IMR-90 (cell line): ENCODE measurements around the gene ZNF423. TPM values are rescaled to one million over a fixed set of nuclear protein-coding genes. Genes with fewer than 3 reads are reported as not detected.

Experiments used
- ATAC-seq: fragments of 200-7000 bp; cut with Tn5 transposase; 2 replicates; pipeline ENCODE4 v1.9.1; 2020; ENCODE audit warnings: low read depth, mild to moderate bottlenecking, moderate library complexity
- BruUV-seq: library from RNA; stranded (reverse); fragments of 400-500 nt; replicated peaks from 2 replicates; lab custom pipeline; 2021; lab: Mats Ljungman, UMichigan
- CTCF ChIA-PET: fragments of 300-600 bp; formaldehyde crosslinking; extraction: SDS; loops from one replicate; lab custom pipeline; 2021; ENCODE audit warnings: antibody characterized with exemption; lab: Yijun Ruan, JAX
- POLR2A ChIA-PET: fragments of 300-600 bp; sonication (Branson Sonifier 250); formaldehyde crosslinking; loops from one replicate; lab custom pipeline; 2022; ENCODE audit warnings: antibody characterized with exemption; ENCODE audit not compliant: unreplicated experiment; lab: Charles Lee
- DNase-seq: peaks from one replicate; pipeline ENCODE4 v3.0.0; 2013
- H2AFZ ChIP-seq: replicated peaks from 2 replicates; pipeline ENCODE3; 2013; ENCODE audit warnings: low read length, mild to moderate bottlenecking; ENCODE audit not compliant: poor library complexity
- H2AK5ac ChIP-seq: 2 replicates; pipeline ENCODE4 v1.6.1; 2013; ENCODE audit warnings: low read depth, low read length, inconsistent platforms
- H2AK9ac ChIP-seq: replicated peaks from 2 replicates; pipeline ENCODE3; 2013; ENCODE audit warnings: mild to moderate bottlenecking, low read depth, low read length, moderate library complexity; ENCODE audit not compliant: poor library complexity
- H2BK120ac ChIP-seq: 2 replicates; pipeline ENCODE4 v1.6.1; 2013; ENCODE audit warnings: low read depth, low read length, inconsistent platforms
- H2BK15ac ChIP-seq: 3 replicates; pipeline ENCODE4 v1.6.1; 2013; ENCODE audit warnings: low read depth, low read length, inconsistent platforms
- H2BK20ac ChIP-seq: 2 replicates; pipeline ENCODE4 v1.6.1; 2013; ENCODE audit warnings: low read depth, mild to moderate bottlenecking, inconsistent platforms, low read length, moderate library complexity
- H2BK5ac ChIP-seq: 2 replicates; pipeline ENCODE4 v1.6.1; 2013; ENCODE audit warnings: mild to moderate bottlenecking, low read depth, low read length, inconsistent platforms; ENCODE audit not compliant: poor library complexity, severe bottlenecking
- H3K14ac ChIP-seq: replicated peaks from 2 replicates; pipeline ENCODE4 v1.6.1; 2013; ENCODE audit warnings: low read depth, low read length, inconsistent platforms
- H3K18ac ChIP-seq: 2 replicates; pipeline ENCODE4 v1.6.1; 2013; ENCODE audit warnings: low read depth, low read length, control low read depth
- H3K23ac ChIP-seq: 2 replicates; pipeline ENCODE4 v1.6.1; 2013; ENCODE audit warnings: low read depth, low read length, inconsistent platforms
- H3K27ac ChIP-seq: 2 replicates; pipeline ENCODE4 v1.5.1; 2013; ENCODE audit warnings: mild to moderate bottlenecking, control low read depth, low read length; ENCODE audit not compliant: insufficient read depth
- H3K27me3 ChIP-seq: 2 replicates; pipeline ENCODE4 v1.6.1; 2013; ENCODE audit warnings: low read length; ENCODE audit not compliant: control insufficient read depth, insufficient read depth
- H3K36me3 ChIP-seq: 2 replicates; pipeline ENCODE4 v1.6.1; 2013; ENCODE audit warnings: low read length, mixed read lengths; ENCODE audit not compliant: control insufficient read depth, insufficient read depth
- H3K4ac ChIP-seq: 2 replicates; pipeline ENCODE4 v1.6.1; 2013; ENCODE audit warnings: low read depth, low read length, inconsistent platforms
- H3K4me1 ChIP-seq: 2 replicates; pipeline ENCODE4 v1.6.1; 2013; ENCODE audit warnings: low read length, mixed read lengths; ENCODE audit not compliant: control insufficient read depth, insufficient read depth
- H3K4me2 ChIP-seq: 2 replicates; pipeline ENCODE4 v1.6.1; 2013; ENCODE audit warnings: low read depth, mild to moderate bottlenecking, control low read depth, low read length, moderate library complexity
- H3K4me3 ChIP-seq: 2 replicates; pipeline ENCODE4 v1.5.1; 2013; ENCODE audit warnings: low read depth, mild to moderate bottlenecking, control low read depth, low read length, moderate library complexity; ENCODE audit not compliant: insufficient read depth
- H3K56ac ChIP-seq: 2 replicates; pipeline ENCODE4 v1.6.1; 2013; ENCODE audit warnings: low read length, inconsistent platforms; ENCODE audit not compliant: insufficient read depth; ENCODE audit errors: extremely low read depth
- H3K79me1 ChIP-seq, 2 experiments: 2 replicates each; pipeline ENCODE4 v1.6.1; 2013; ENCODE audit warnings: low read length in 2 of 2, inconsistent platforms in 1 of 2, low read depth in 1 of 2
- H3K9ac ChIP-seq: 2 replicates; pipeline ENCODE4 v1.6.1; 2013; ENCODE audit warnings: low read depth, low read length, control low read depth
- H3K9me1 ChIP-seq: 2 replicates; pipeline ENCODE4 v1.6.1; 2013; ENCODE audit warnings: low read length, inconsistent platforms; ENCODE audit not compliant: insufficient read depth
- H3K9me3 ChIP-seq: 2 replicates; pipeline ENCODE4 v1.6.1; 2013; ENCODE audit warnings: low read length; ENCODE audit not compliant: control insufficient read depth, insufficient read depth
- H4K20me1 ChIP-seq: 2 replicates; pipeline ENCODE4 v1.6.1; 2013; ENCODE audit warnings: low read length, inconsistent platforms; ENCODE audit not compliant: insufficient read depth
- H4K5ac ChIP-seq: 2 replicates; pipeline ENCODE4 v1.6.1; 2013; ENCODE audit warnings: mild to moderate bottlenecking, low read depth, low read length, control low read depth
- H4K8ac ChIP-seq, 2 experiments: 2 replicates each; pipeline ENCODE4 v1.6.1; 2013; ENCODE audit warnings: low read depth in 2 of 2, low read length in 2 of 2, control low read depth in 1 of 2, inconsistent platforms in 1 of 2
- H4K91ac ChIP-seq: 2 replicates; pipeline ENCODE4 v1.6.1; 2013; ENCODE audit warnings: low read depth, low read length, inconsistent platforms; ENCODE audit not compliant: insufficient read depth
- BHLHE40 ChIP-seq: fragments of 150-350 bp; IDR thresholded peaks from 2 replicates; pipeline ENCODE4 v1.6.1; 2016; ENCODE audit warnings: mild to moderate bottlenecking, low read depth, low read length
- CEBPB ChIP-seq: IDR thresholded peaks from 2 replicates; pipeline ENCODE4 v1.6.1; 2012; ENCODE audit warnings: low read depth, low read length, improper control_type of control experiment
- CHD1 ChIP-seq: IDR thresholded peaks from 2 replicates; pipeline ENCODE4 v1.6.1; 2012; ENCODE audit warnings: low read depth, low read length, improper control_type of control experiment
- FOS ChIP-seq: fragments of 150-350 bp; IDR thresholded peaks from 2 replicates; pipeline ENCODE4 v1.6.1; 2016; ENCODE audit warnings: low read depth, low read length
- MAFK ChIP-seq: IDR thresholded peaks from 2 replicates; pipeline ENCODE4 v1.6.1; 2012; ENCODE audit warnings: low read depth, low read length, improper control_type of control experiment
- MAZ ChIP-seq: IDR thresholded peaks from 2 replicates; pipeline ENCODE4 v1.6.1; 2012; ENCODE audit warnings: low read depth, mild to moderate bottlenecking, low read length, improper control_type of control experiment, moderate library complexity, borderline replicate concordance
- MXI1 ChIP-seq: IDR thresholded peaks from 2 replicates; pipeline ENCODE4 v1.6.1; 2012; ENCODE audit warnings: low read depth, mild to moderate bottlenecking, low read length, moderate library complexity, borderline replicate concordance
- NFE2L2 ChIP-seq: fragments of 150-350 bp; IDR thresholded peaks from 2 replicates; pipeline ENCODE4 v1.6.1; 2016; ENCODE audit warnings: low read depth, mild to moderate bottlenecking, low read length
- POLR2A ChIP-seq: IDR thresholded peaks from 2 replicates; pipeline ENCODE4 v1.6.1; 2012; ENCODE audit warnings: mild to moderate bottlenecking, low read depth, low read length
- RAD21 ChIP-seq: IDR thresholded peaks from 2 replicates; pipeline ENCODE4 v1.6.1; 2012; ENCODE audit warnings: low read length, improper control_type of control experiment
- RCOR1 ChIP-seq: IDR thresholded peaks from 2 replicates; pipeline ENCODE4 v1.6.1; 2012; ENCODE audit warnings: mild to moderate bottlenecking, low read length, improper control_type of control experiment; ENCODE audit not compliant: insufficient replicate concordance
- RFX5 ChIP-seq: IDR thresholded peaks from 2 replicates; pipeline ENCODE4 v1.8.0; 2012; ENCODE audit warnings: low read depth, mild to moderate bottlenecking, low read length, moderate library complexity
- SMC3 ChIP-seq: fragments of 150-350 bp; IDR thresholded peaks from 2 replicates; pipeline ENCODE4 v1.6.1; 2016; ENCODE audit warnings: low read depth, mild to moderate bottlenecking, antibody characterized with exemption, low read length, moderate library complexity
- WGBS, 2 experiments: methylation state at CpG; one replicate each; pipeline versions ENCODE4 v1.1.5 to v1.1.7; 2013; ENCODE audit warnings: missing lambda C conversion rate in 2 of 2; ENCODE audit not compliant: insufficient read length in 1 of 2; ENCODE audit errors: extremely low coverage in 2 of 2; 5-methylcytosine and 5-hydroxymethylcytosine counted together
- dilution Hi-C: fragments of 300-500 bp; cut with HindIII; formaldehyde crosslinking; loops from one replicate; pipeline ENCODE4 v1.14.3; 2018; ENCODE audit warnings: low sequenced_read_pairs; ENCODE audit not compliant: unreplicated experiment
- in situ Hi-C: fragments of 300-500 bp; cut with MboI; formaldehyde crosslinking; loops from 3 replicates; pipeline ENCODE4 v1.14.3; 2019; ENCODE audit warnings: low sequenced_read_pairs, inconsistent platforms, mixed read lengths
- intact Hi-C: fragments of 100-400 bp; cut with micrococcal nuclease; formaldehyde crosslinking; loops from 2 replicates; pipeline ENCODE4 v1.10.0; 2022
- polyA plus RNA-seq, 3 experiments: library from polyadenylated mRNA; depleted of rRNA; stranded (reverse); fragments of >200 nt; gene quantifications; 2 replicates each; pipeline ENCODE4 v1.2.3, GENCODE V29; 2012; ENCODE audit warnings: low replicate concordance in 1 of 3
- total RNA-seq: library from RNA; depleted of rRNA; stranded (reverse); fragments of >200 nt; gene quantifications from 2 replicates; pipeline ENCODE4 v1.2.3, GENCODE V29; 2012
- TF ChIP-seq, protein P1 (sequence below): conservative IDR thresholded peaks from 2 replicates; pipeline ENCODE4 v1.5.1; 2012; ENCODE audit warnings: mild to moderate bottlenecking, low read depth, low read length, improper control_type of control experiment
- TF ChIP-seq, protein P2 (sequence below): fragments of 150-350 bp; IDR thresholded peaks from 2 replicates; pipeline ENCODE4 v1.6.1; 2017; ENCODE audit warnings: mild to moderate bottlenecking, antibody characterized with exemption, low read length, low read depth
- TF ChIP-seq, protein P3 (sequence below): fragments of 150-350 bp; IDR thresholded peaks from 2 replicates; pipeline ENCODE4 v1.6.1; 2016; ENCODE audit warnings: low read depth, mild to moderate bottlenecking, low read length, moderate library complexity, borderline replicate concordance

The ZNF423 gene
- total and polyA plus RNA-seq, 2 of the 4 experiments (the other 2 are of a cell fraction) = under 0.01 to 0.10 TPM

DNA sequence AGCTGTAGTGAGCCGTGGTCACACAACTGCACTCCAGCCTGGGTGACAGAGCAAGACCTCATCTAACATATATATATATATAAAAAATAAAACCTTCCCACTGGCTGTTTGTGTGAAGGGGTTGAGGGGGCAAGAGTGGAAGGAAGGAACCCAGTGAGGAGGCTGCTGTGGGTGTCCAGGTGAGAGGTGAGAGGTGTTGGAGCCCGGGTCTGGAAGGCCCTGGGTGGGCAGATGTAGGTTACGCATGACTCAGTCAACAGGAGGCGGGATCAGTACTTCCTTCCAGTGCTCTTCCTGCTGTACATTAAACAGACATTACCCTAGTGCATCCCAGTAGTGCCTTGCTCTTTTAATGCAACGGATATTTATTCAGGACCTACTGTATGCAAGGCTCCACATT lies 47.0 kb upstream of the ZNF423 start:
- in situ Hi-C loops = no loop called here
- Histone ChIP-seq H2AK5ac (no peak overlapping the region), H2AFZ (no peak overlapping the region), H3K27me3 (no peaks in the 10 kb centered on the region), H2BK5ac (no peak overlapping the region), H4K8ac (no peak overlapping the region), H3K9ac (no peak overlapping the region), H3K4me3 (no peak overlapping the region), H4K5ac (no peak overlapping the region), H2AK9ac (no peak overlapping the region), H3K4ac (no peak overlapping the region), H3K9me1 (no peaks in the 10 kb centered on the region), H3K18ac (no peak overlapping the region), H3K27ac (no peak overlapping the region), H2BK20ac (no peak overlapping the region), H2BK120ac (no peak overlapping the region), H3K79me1 (no peaks in the 10 kb centered on the region), H4K91ac (no peak overlapping the region), H3K9me3 (no peaks in the 10 kb centered on the region), H3K36me3 (no peaks in the 10 kb centered on the region), H4K20me1 (no peaks in the 10 kb centered on the region), H3K4me1 (no peaks in the 10 kb centered on the region), H3K4me2 (no peak overlapping the region), H3K56ac (no peak overlapping the region), H3K14ac (no peak overlapping the region), H3K23ac (no peak overlapping the region), H2BK15ac (no peak overlapping the region)
- dilution Hi-C loops = no loop called here
- ATAC-seq (no peak), DNase-seq (no peak)
- BruUV-seq = no TSS peak
- WGBS, 2 experiments = no CpG with 5 or more reads among the region's 5 CpGs
- TF ChIP-seq RAD21 = no peak
- no peak for TF ChIP-seq BHLHE40
- TF ChIP-seq, protein P1, sequence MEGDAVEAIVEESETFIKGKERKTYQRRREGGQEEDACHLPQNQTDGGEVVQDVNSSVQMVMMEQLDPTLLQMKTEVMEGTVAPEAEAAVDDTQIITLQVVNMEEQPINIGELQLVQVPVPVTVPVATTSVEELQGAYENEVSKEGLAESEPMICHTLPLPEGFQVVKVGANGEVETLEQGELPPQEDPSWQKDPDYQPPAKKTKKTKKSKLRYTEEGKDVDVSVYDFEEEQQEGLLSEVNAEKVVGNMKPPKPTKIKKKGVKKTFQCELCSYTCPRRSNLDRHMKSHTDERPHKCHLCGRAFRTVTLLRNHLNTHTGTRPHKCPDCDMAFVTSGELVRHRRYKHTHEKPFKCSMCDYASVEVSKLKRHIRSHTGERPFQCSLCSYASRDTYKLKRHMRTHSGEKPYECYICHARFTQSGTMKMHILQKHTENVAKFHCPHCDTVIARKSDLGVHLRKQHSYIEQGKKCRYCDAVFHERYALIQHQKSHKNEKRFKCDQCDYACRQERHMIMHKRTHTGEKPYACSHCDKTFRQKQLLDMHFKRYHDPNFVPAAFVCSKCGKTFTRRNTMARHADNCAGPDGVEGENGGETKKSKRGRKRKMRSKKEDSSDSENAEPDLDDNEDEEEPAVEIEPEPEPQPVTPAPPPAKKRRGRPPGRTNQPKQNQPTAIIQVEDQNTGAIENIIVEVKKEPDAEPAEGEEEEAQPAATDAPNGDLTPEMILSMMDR = no peak
- no peak for TF ChIP-seq CEBPB
- no peak for TF ChIP-seq CHD1
- TF ChIP-seq NFE2L2 = no peak
- TF ChIP-seq MXI1 = no peak
- TF ChIP-seq, protein P2, sequence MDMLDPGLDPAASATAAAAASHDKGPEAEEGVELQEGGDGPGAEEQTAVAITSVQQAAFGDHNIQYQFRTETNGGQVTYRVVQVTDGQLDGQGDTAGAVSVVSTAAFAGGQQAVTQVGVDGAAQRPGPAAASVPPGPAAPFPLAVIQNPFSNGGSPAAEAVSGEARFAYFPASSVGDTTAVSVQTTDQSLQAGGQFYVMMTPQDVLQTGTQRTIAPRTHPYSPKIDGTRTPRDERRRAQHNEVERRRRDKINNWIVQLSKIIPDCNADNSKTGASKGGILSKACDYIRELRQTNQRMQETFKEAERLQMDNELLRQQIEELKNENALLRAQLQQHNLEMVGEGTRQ = no peak
- TF ChIP-seq POLR2A = no peak
- no peak for TF ChIP-seq RFX5
- TF ChIP-seq MAFK = no peak
- TF ChIP-seq, protein P3, sequence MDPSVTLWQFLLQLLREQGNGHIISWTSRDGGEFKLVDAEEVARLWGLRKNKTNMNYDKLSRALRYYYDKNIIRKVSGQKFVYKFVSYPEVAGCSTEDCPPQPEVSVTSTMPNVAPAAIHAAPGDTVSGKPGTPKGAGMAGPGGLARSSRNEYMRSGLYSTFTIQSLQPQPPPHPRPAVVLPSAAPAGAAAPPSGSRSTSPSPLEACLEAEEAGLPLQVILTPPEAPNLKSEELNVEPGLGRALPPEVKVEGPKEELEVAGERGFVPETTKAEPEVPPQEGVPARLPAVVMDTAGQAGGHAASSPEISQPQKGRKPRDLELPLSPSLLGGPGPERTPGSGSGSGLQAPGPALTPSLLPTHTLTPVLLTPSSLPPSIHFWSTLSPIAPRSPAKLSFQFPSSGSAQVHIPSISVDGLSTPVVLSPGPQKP = no peak
- TF ChIP-seq MAZ = no peak
- TF ChIP-seq SMC3 = no peak
- TF ChIP-seq RCOR1 = no peak
- no peak for TF ChIP-seq FOS
- intact Hi-C loops = no loop called here
- ChIA-PET CTCF (no interaction called here), POLR2A (no interaction called here)
